Neural cell (in vitro differentiated cells): ENCODE data around the gene KCNA4. TPM values are rescaled to one million over a fixed set of nuclear protein-coding genes. Genes with fewer than 3 reads are reported as not detected.

Source experiments
- H2AFZ ChIP-seq: fragments of 200-600, 300-800 bp; sonication (generic), shearing (Covaris generic); 2 replicates; pipeline ENCODE4 v1.6.0; 2014; ENCODE audit warnings: low read depth, mild to moderate bottlenecking, antibody characterized with exemption, low read length, moderate library complexity
- H3F3A ChIP-seq: fragments of 200-600 bp; shearing (Covaris generic); 2 replicates; pipeline ENCODE4 v1.6.1; 2016; ENCODE audit warnings: mild to moderate bottlenecking, moderate library complexity, mixed read lengths, antibody characterized with exemption, low read length; ENCODE audit not compliant: insufficient read depth, poor library complexity, severe bottlenecking
- H3K27ac ChIP-seq: fragments of 200-600, 300-800 bp; sonication (generic), shearing (Covaris generic); 2 replicates; pipeline ENCODE4 v1.5.1; 2014; ENCODE audit warnings: mild to moderate bottlenecking, low read length, moderate library complexity
- H3K27me3 ChIP-seq: fragments of 300-800, 200-600 bp; sonication (generic), shearing (Covaris generic); 2 replicates; pipeline ENCODE4 v1.6.0; 2014; ENCODE audit warnings: mild to moderate bottlenecking, low read depth, low read length, moderate library complexity; ENCODE audit not compliant: insufficient read depth
- H3K36me3 ChIP-seq: fragments of 300-800, 200-600 bp; sonication (generic), shearing (Covaris generic); 2 replicates; pipeline ENCODE4 v1.5.1; 2014; ENCODE audit warnings: mild to moderate bottlenecking, antibody characterized with exemption, low read length, moderate library complexity; ENCODE audit not compliant: insufficient read depth
- H3K4me2 ChIP-seq: fragments of 300-800, 200-600 bp; sonication (generic), shearing (Covaris generic); 2 replicates; pipeline ENCODE4 v1.6.0; 2014; ENCODE audit warnings: mild to moderate bottlenecking, low read length
- H3K4me3 ChIP-seq: fragments of 300-800, 200-600 bp; sonication (generic), shearing (Covaris generic); 2 replicates; pipeline ENCODE4 v1.5.1; 2014; ENCODE audit warnings: mild to moderate bottlenecking, low read length, moderate library complexity
- H3K79me2 ChIP-seq: fragments of 200-600 bp; shearing (Covaris generic); replicated peaks from 2 replicates; pipeline ENCODE4 v1.6.0; 2014; ENCODE audit warnings: mild to moderate bottlenecking, low read length, moderate library complexity; ENCODE audit not compliant: insufficient read depth
- H3K9ac ChIP-seq: fragments of 300-800, 200-600 bp; sonication (generic), shearing (Covaris generic); 2 replicates; pipeline ENCODE4 v1.6.1; 2016; ENCODE audit warnings: mild to moderate bottlenecking, low read length, mixed read lengths
- H3K9me2 ChIP-seq: fragments of 200-600 bp; shearing (Covaris generic); 2 replicates; pipeline ENCODE4 v1.6.1; 2016; ENCODE audit warnings: mild to moderate bottlenecking, low read length, mixed read lengths; ENCODE audit not compliant: insufficient read depth
- H3K9me3 ChIP-seq: fragments of 200-600, 300-800 bp; sonication (generic), shearing (Covaris generic); 2 replicates; pipeline ENCODE4 v1.6.1; 2016; ENCODE audit warnings: mild to moderate bottlenecking, mixed run types, low read length, moderate library complexity, mixed read lengths
- H4K20me1 ChIP-seq: fragments of 200-600 bp; shearing (Covaris generic); 2 replicates; pipeline ENCODE4 v1.6.1; 2016; ENCODE audit warnings: mild to moderate bottlenecking, mixed run types; ENCODE audit not compliant: insufficient read depth
- EP300 ChIP-seq: fragments of 450-650 bp; conservative IDR thresholded peaks from 2 replicates; pipeline ENCODE4 v1.6.1; 2014; ENCODE audit warnings: antibody characterized with exemption, mild to moderate bottlenecking, moderate library complexity; ENCODE audit not compliant: poor library complexity, severe bottlenecking
- EZH2 ChIP-seq: fragments of 200-600, 300-800 bp; shearing (Covaris generic), sonication (generic); IDR thresholded peaks from 2 replicates; pipeline ENCODE4 v1.6.1; 2014; ENCODE audit warnings: antibody characterized with exemption, low read length, borderline replicate concordance, mild to moderate bottlenecking; ENCODE audit not compliant: insufficient read depth, poor library complexity, severe bottlenecking
- MXI1 ChIP-seq: fragments of 450-650 bp; conservative IDR thresholded peaks from 2 replicates; pipeline ENCODE4 v1.6.1; 2014; ENCODE audit warnings: antibody characterized with exemption, mild to moderate bottlenecking; ENCODE audit not compliant: poor library complexity, severe bottlenecking
- POLR2AphosphoS5 ChIP-seq: IDR thresholded peaks from 2 replicates; pipeline ENCODE4 v1.6.1; 2012
- RAD21 ChIP-seq: fragments of 450-650 bp; conservative IDR thresholded peaks from 2 replicates; pipeline ENCODE4 v1.6.1; 2014; ENCODE audit warnings: antibody characterized with exemption, mild to moderate bottlenecking, moderate library complexity
- SMC3 ChIP-seq: fragments of 450-650 bp; conservative IDR thresholded peaks from 2 replicates; pipeline ENCODE4 v1.6.1; 2014; ENCODE audit warnings: antibody characterized with exemption, mild to moderate bottlenecking, moderate library complexity; ENCODE audit not compliant: poor library complexity
- TAF1 ChIP-seq: IDR thresholded peaks from 2 replicates; pipeline ENCODE4 v1.6.1; 2012; ENCODE audit warnings: low read depth
- polyA plus RNA-seq: library from polyadenylated mRNA; depleted of rRNA; stranded (reverse); fragments of >200 nt; gene quantifications from 2 replicates; pipeline ENCODE4 v1.2.3, GENCODE V29; 2014
- TF ChIP-seq, protein P1 (sequence below): fragments of 450-650 bp; IDR thresholded peaks from 2 replicates; pipeline ENCODE4 v1.5.1; 2014; ENCODE audit warnings: antibody characterized with exemption, mild to moderate bottlenecking, moderate library complexity; ENCODE audit not compliant: poor library complexity, severe bottlenecking
- TF ChIP-seq, protein P2 (sequence below): IDR thresholded peaks from 2 replicates; pipeline ENCODE4 v1.6.1; 2012; ENCODE audit warnings: borderline replicate concordance

KCNA4 gene
- polyA plus RNA-seq, 1 donor from 2014 or later = 5.9 TPM

DNA sequence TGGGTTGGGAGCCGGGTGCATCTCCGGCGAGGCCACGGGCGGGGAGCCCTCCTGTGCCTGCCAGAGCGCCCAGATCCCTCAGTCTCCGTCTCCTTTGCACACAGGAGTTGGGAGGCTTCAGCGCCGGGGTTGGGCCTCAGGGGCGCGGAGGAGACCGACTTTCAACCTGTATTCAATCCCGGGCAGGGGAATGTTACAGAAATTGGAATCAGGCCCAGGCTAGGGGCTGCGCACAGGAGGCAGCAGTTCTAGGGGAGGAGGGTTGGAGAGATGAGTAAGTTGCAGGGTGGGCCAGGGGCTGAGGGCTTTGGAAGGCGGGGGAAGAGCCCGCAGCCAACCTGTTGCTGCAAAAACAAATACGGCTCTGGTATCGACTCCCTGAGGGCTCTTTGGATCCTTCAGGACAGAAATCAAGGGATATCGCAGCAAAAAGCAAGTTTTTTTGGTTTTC is 640 bp upstream of the KCNA4 start:
- H3F3A ChIP-seq = no peaks in the 10 kb centered on the region
- H3K36me3 ChIP-seq = no peaks in the 10 kb centered on the region
- peak overlapping the region; percentile 76 for H3K4me3 ChIP-seq
- H4K20me1 ChIP-seq = no peaks in the 10 kb centered on the region
- H3K27ac ChIP-seq = no peak overlapping the region
- no peak overlapping the region for H3K4me2 ChIP-seq
- no peaks in the 10 kb centered on the region for H3K79me2 ChIP-seq
- no peaks in the 10 kb centered on the region for H3K9me2 ChIP-seq
- peaks cover 30% of the 10 kb centered on the region for H3K27me3 ChIP-seq
- peak overlapping the region; percentile 67 for H3K9ac ChIP-seq
- H2AFZ ChIP-seq = no peak overlapping the region
- no peaks in the 10 kb centered on the region for H3K9me3 ChIP-seq
- TF ChIP-seq POLR2AphosphoS5 = no peak

DNA sequence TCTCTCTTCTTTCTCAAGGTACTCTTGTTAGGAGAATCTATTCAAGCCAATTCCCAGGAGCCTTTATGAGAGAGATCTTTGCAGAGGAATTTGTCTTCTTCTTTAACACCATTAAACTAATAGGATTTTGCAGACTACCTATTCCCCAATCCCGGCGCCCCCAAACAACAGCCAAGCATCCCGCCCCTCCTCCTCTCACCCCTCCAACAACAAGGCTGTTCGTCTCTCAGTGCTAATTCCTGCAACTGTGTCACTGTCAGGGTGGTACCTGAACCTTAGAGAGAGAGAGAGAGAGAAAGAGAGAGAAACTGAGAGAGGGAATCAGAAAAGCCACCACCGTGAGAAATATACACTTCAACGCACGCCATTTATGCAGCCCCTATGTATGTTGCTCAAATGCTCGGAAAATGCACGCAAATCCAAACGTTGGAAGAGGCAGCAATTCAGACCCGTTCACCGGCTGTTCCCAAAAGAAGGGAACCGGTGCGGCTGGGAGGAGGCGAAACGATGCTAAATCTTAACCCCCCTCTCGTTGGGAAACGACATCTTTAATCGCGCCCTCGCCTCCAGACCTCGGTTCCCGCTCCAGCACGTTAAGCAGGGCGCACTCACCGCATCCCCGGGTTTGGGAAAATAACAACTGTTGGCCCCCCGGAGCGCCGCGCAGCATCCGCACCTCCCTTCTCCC is 961 bp downstream of the KCNA4 start:
- H3K9ac ChIP-seq = peak overlapping the region; percentile 67
- TF ChIP-seq EP300 (no peak), RAD21 (peak; percentile 34)
- H3K4me3 ChIP-seq = peak overlapping the region; percentile 76
- H3K27ac ChIP-seq = peak overlapping the region; percentile 35
- H3K36me3 ChIP-seq = no peaks in the 10 kb centered on the region
- H3K9me3 ChIP-seq = no peaks in the 10 kb centered on the region
- no peaks in the 10 kb centered on the region for H3K9me2 ChIP-seq
- H4K20me1 ChIP-seq = no peaks in the 10 kb centered on the region
- H3K4me2 ChIP-seq = peak overlapping the region; percentile 53
- H3K27me3 ChIP-seq = peaks cover 30% of the 10 kb centered on the region
- H3F3A ChIP-seq = no peaks in the 10 kb centered on the region
- no peaks in the 10 kb centered on the region for H3K79me2 ChIP-seq
- H2AFZ ChIP-seq = peak overlapping the region; percentile 28

GRCh38 chr11:30012346-30012745 is 4.5 kb downstream of the KCNA4 start:
- Histone ChIP-seq H3K4me3 (no peak overlapping the region), H3K9me2 (no peaks in the 10 kb centered on the region), H3K36me3 (no peaks in the 10 kb centered on the region), H3K79me2 (no peaks in the 10 kb centered on the region), H3K9ac (no peak overlapping the region), H2AFZ (no peak overlapping the region), H3K4me2 (no peak overlapping the region), H3K27me3 (peaks cover 23% of the 10 kb centered on the region), H3F3A (no peaks in the 10 kb centered on the region), H3K9me3 (no peaks in the 10 kb centered on the region), H3K27ac (no peak overlapping the region), H4K20me1 (no peaks in the 10 kb centered on the region)
- TF ChIP-seq EP300 (no peak), POLR2AphosphoS5 (no peak), MXI1 (no peak), EZH2 (no peak), RAD21 (no peak), SMC3 (no peak), TAF1 (no peak)
- TF ChIP-seq, protein P1, sequence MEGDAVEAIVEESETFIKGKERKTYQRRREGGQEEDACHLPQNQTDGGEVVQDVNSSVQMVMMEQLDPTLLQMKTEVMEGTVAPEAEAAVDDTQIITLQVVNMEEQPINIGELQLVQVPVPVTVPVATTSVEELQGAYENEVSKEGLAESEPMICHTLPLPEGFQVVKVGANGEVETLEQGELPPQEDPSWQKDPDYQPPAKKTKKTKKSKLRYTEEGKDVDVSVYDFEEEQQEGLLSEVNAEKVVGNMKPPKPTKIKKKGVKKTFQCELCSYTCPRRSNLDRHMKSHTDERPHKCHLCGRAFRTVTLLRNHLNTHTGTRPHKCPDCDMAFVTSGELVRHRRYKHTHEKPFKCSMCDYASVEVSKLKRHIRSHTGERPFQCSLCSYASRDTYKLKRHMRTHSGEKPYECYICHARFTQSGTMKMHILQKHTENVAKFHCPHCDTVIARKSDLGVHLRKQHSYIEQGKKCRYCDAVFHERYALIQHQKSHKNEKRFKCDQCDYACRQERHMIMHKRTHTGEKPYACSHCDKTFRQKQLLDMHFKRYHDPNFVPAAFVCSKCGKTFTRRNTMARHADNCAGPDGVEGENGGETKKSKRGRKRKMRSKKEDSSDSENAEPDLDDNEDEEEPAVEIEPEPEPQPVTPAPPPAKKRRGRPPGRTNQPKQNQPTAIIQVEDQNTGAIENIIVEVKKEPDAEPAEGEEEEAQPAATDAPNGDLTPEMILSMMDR = no peak
- TF ChIP-seq, protein P2, sequence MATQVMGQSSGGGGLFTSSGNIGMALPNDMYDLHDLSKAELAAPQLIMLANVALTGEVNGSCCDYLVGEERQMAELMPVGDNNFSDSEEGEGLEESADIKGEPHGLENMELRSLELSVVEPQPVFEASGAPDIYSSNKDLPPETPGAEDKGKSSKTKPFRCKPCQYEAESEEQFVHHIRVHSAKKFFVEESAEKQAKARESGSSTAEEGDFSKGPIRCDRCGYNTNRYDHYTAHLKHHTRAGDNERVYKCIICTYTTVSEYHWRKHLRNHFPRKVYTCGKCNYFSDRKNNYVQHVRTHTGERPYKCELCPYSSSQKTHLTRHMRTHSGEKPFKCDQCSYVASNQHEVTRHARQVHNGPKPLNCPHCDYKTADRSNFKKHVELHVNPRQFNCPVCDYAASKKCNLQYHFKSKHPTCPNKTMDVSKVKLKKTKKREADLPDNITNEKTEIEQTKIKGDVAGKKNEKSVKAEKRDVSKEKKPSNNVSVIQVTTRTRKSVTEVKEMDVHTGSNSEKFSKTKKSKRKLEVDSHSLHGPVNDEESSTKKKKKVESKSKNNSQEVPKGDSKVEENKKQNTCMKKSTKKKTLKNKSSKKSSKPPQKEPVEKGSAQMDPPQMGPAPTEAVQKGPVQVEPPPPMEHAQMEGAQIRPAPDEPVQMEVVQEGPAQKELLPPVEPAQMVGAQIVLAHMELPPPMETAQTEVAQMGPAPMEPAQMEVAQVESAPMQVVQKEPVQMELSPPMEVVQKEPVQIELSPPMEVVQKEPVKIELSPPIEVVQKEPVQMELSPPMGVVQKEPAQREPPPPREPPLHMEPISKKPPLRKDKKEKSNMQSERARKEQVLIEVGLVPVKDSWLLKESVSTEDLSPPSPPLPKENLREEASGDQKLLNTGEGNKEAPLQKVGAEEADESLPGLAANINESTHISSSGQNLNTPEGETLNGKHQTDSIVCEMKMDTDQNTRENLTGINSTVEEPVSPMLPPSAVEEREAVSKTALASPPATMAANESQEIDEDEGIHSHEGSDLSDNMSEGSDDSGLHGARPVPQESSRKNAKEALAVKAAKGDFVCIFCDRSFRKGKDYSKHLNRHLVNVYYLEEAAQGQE = no peak
